ENCODE results near the gene UEVLD.
"Not testable (repeated sequence)": the region's sequence is repeated elsewhere in the genome, so short reads cannot be mapped to it uniquely, and the experiment has no call there.

The UEVLD gene

GRCh38 chr11:18594999-18595749, 6.6 kb upstream of the UEVLD start:
- H3K4me3 ChIP-seq (ENCODE audit: low read length) = no peak overlapping the region

GRCh38 chr11:18594088-18594487, 5.6 kb upstream of the UEVLD start:
- not testable (repeated sequence) for DNase-seq (ENCODE audit: low read depth, low spot score); H3K4me3 ChIP-seq (ENCODE audit: low read length)

More at GRCh38 chr11:18594999-18595749, 6.6 kb upstream of the UEVLD start:
- no peak for DNase-seq (ENCODE audit: low read depth, low spot score)

GRCh38 chr11:18590571-18590970, 2.0 kb upstream of the UEVLD start:
- no peak overlapping the region for H3K4me3 ChIP-seq (ENCODE audit: low read length)
- no peak for DNase-seq (ENCODE audit: low read depth, low spot score)

- H3K4me3 ChIP-seq (ENCODE audit: low read length) = no peak overlapping the region
- no peak for DNase-seq (ENCODE audit: low read depth, low spot score)
Measured at GRCh38 chr11:18581825-18582224, 6.7 kb downstream of the UEVLD start.

GRCh38 chr11:18580113-18580766, 8.3 kb downstream of the UEVLD start:
- H3K4me3 ChIP-seq (ENCODE audit: low read length) = no peak overlapping the region
- DNase-seq (ENCODE audit: low read depth, low spot score) = no peak

- H3K4me3 ChIP-seq (ENCODE audit: low read length) = no peak overlapping the region
- peak; percentile 28 for DNase-seq (ENCODE audit: low read depth, low spot score)
Measured at GRCh38 chr11:18578975-18579598, 9.4 kb downstream of the UEVLD start.

- DNase-seq (ENCODE audit: low read depth, low spot score) = no peak
- no peak overlapping the region for H3K4me3 ChIP-seq (ENCODE audit: low read length)
Measured at GRCh38 chr11:18575361-18575760, 13.2 kb downstream of the UEVLD start.

GRCh38 chr11:18567081-18567480, 21.5 kb downstream of the UEVLD start:
- H3K4me3 ChIP-seq (ENCODE audit: low read length) = no peak overlapping the region
- no peak for DNase-seq (ENCODE audit: low read depth, low spot score)

- no peak for DNase-seq (ENCODE audit: low read depth, low spot score)
- no peak overlapping the region for H3K4me3 ChIP-seq (ENCODE audit: low read length)
Measured at GRCh38 chr11:18566406-18566805, 22.1 kb downstream of the UEVLD start.

GRCh38 chr11:18564149-18564548, 24.4 kb downstream of the UEVLD start:
- H3K4me3 ChIP-seq (ENCODE audit: low read length) = no peak overlapping the region
- DNase-seq (ENCODE audit: low read depth, low spot score) = no peak

- no peak overlapping the region for H3K4me3 ChIP-seq (ENCODE audit: low read length)
- no peak for DNase-seq (ENCODE audit: low read depth, low spot score)
Measured at GRCh38 chr11:18563090-18563730, 25.3 kb downstream of the UEVLD start.

GRCh38 chr11:18548001-18548400, 40.5 kb downstream of the UEVLD start:
- H3K4me3 ChIP-seq (ENCODE audit: low read length) = no peak overlapping the region
- no peak for DNase-seq (ENCODE audit: low read depth, low spot score)

- H3K4me3 ChIP-seq (ENCODE audit: low read length) = no peak overlapping the region
- peak; percentile 54 for DNase-seq (ENCODE audit: low read depth, low spot score)
Measured at GRCh38 chr11:18540207-18541009, 48.1 kb downstream of the UEVLD start.

GRCh38 chr11:18536209-18536608, 52.3 kb downstream of the UEVLD start:
- DNase-seq (ENCODE audit: low read depth, low spot score) = no peak
- no peak overlapping the region for H3K4me3 ChIP-seq (ENCODE audit: low read length)

- no peak overlapping the region for H3K4me3 ChIP-seq (ENCODE audit: low read length)
Measured at GRCh38 chr11:18534245-18534644, 54.3 kb downstream of the UEVLD start.

GRCh38 chr11:18533365-18533764, 55.2 kb downstream of the UEVLD start:
- DNase-seq (ENCODE audit: low read depth, low spot score) = no peak

More at GRCh38 chr11:18534245-18534644, 54.3 kb downstream of the UEVLD start:
- no peak for DNase-seq (ENCODE audit: low read depth, low spot score)

GRCh38 chr11:18527512-18527911, 61.0 kb downstream of the UEVLD start:
- peak overlapping the region; percentile 96 for H3K4me3 ChIP-seq (ENCODE audit: low read length)
- no peak for DNase-seq (ENCODE audit: low read depth, low spot score)

More at GRCh38 chr11:18533365-18533764, 55.2 kb downstream of the UEVLD start:
- no peak overlapping the region for H3K4me3 ChIP-seq (ENCODE audit: low read length)

GRCh38 chr11:18526521-18527296, 61.8 kb downstream of the UEVLD start, which contains the start of gene TSG101:
TSG101 (minus strand) TSS chr11:18526942; CDS start chr11:18526816, 126 bp downstream.
- peak; percentile 78 for DNase-seq (ENCODE audit: low read depth, low spot score)
- peak within 1 kb of the TSS; percentile 96 for H3K4me3 ChIP-seq (ENCODE audit: low read length)

All from Jurkat, Clone E6-1 (cell line).